H9 (cell line): ENCODE results near the gene GON7. TPM values are rescaled to one million over a fixed set of nuclear protein-coding genes. Genes with fewer than 3 reads are reported as not detected.

Source experiments
- DNase-seq: peaks from one replicate; pipeline ENCODE4 v3.0.0-alpha.2; 2017
- H2AFZ ChIP-seq: one replicate; pipeline ENCODE4 v1.6.1; 2013; ENCODE audit warnings: mild to moderate bottlenecking, low read length, control low read depth, moderate library complexity
- H2AK5ac ChIP-seq: 2 replicates; pipeline ENCODE4 v1.6.1; 2013; ENCODE audit warnings: low read length, control low read depth, mixed read lengths; ENCODE audit not compliant: insufficient read length
- H2BK120ac ChIP-seq: one replicate; pipeline ENCODE4 v1.6.1; 2013; ENCODE audit warnings: low read depth, mild to moderate bottlenecking, low read length, control low read depth, inconsistent platforms; ENCODE audit not compliant: poor library complexity, severe bottlenecking
- H2BK12ac ChIP-seq: 2 replicates; pipeline ENCODE4 v1.6.1; 2013; ENCODE audit warnings: low read length, control low read depth, mixed read lengths, low read depth; ENCODE audit not compliant: insufficient read length
- H2BK15ac ChIP-seq: 2 replicates; pipeline ENCODE4 v1.6.1; 2013; ENCODE audit warnings: low read depth, low read length, control low read depth
- H2BK20ac ChIP-seq: one replicate; pipeline ENCODE4 v1.6.1; 2013; ENCODE audit warnings: low read depth, mild to moderate bottlenecking, low read length, control low read depth, inconsistent platforms; ENCODE audit not compliant: poor library complexity, severe bottlenecking
- H2BK5ac ChIP-seq: 2 replicates; pipeline ENCODE4 v1.6.1; 2013; ENCODE audit warnings: low read length, control low read depth, mixed read lengths; ENCODE audit not compliant: insufficient read length
- H3K14ac ChIP-seq: 2 replicates; pipeline ENCODE4 v1.6.1; 2013; ENCODE audit warnings: low read length, control low read depth; ENCODE audit not compliant: insufficient read depth
- H3K18ac ChIP-seq: 2 replicates; pipeline ENCODE4 v1.6.1; 2013; ENCODE audit warnings: low read depth, mild to moderate bottlenecking, mixed read lengths, low read length, control low read depth; ENCODE audit not compliant: insufficient read length
- H3K23ac ChIP-seq: 2 replicates; pipeline ENCODE4 v1.6.1; 2013; ENCODE audit warnings: low read length, control low read depth, mixed read lengths, low read depth; ENCODE audit not compliant: insufficient read length
- H3K23me2 ChIP-seq: 2 replicates; pipeline ENCODE4 v1.6.1; 2013; ENCODE audit warnings: low read depth, mild to moderate bottlenecking, mixed read lengths, low read length, control low read depth; ENCODE audit not compliant: insufficient read length, poor library complexity, severe bottlenecking
- H3K27ac ChIP-seq: 2 replicates; pipeline ENCODE4 v1.5.1; 2013; ENCODE audit warnings: low read length, control low read depth, mixed read lengths, low read depth; ENCODE audit not compliant: insufficient read length
- H3K27me3 ChIP-seq: 2 replicates; pipeline ENCODE4 v1.6.1; 2013; ENCODE audit warnings: low read length, control low read depth, inconsistent platforms; ENCODE audit not compliant: insufficient read depth
- H3K4ac ChIP-seq: 2 replicates; pipeline ENCODE4 v1.6.1; 2013; ENCODE audit warnings: low read depth, mild to moderate bottlenecking, control low read depth, inconsistent platforms, low read length, moderate library complexity
- H3K4me1 ChIP-seq: 2 replicates; pipeline ENCODE4 v1.6.1; 2013; ENCODE audit warnings: low read length, control low read depth, inconsistent platforms; ENCODE audit not compliant: insufficient read depth
- H3K4me2 ChIP-seq: 2 replicates; pipeline ENCODE4 v1.6.1; 2013; ENCODE audit warnings: low read length, control low read depth, mixed read lengths; ENCODE audit not compliant: insufficient read length, insufficient read depth
- H3K56ac ChIP-seq: 2 replicates; pipeline ENCODE4 v1.6.1; 2013; ENCODE audit warnings: low read depth, mild to moderate bottlenecking, mixed read lengths, low read length, control low read depth; ENCODE audit not compliant: insufficient read length
- H3K79me1 ChIP-seq: 2 replicates; pipeline ENCODE4 v1.6.1; 2013; ENCODE audit warnings: low read depth, mild to moderate bottlenecking, moderate library complexity, low read length, control low read depth, inconsistent platforms; ENCODE audit not compliant: insufficient read depth, poor library complexity, severe bottlenecking
- H3K79me2 ChIP-seq: 2 replicates; pipeline ENCODE4 v1.6.1; 2013; ENCODE audit warnings: low read length, control low read depth, inconsistent platforms; ENCODE audit not compliant: insufficient read depth
- H3K9ac ChIP-seq: 2 replicates; pipeline ENCODE4 v1.6.1; 2013; ENCODE audit warnings: low read length, control low read depth, mixed read lengths; ENCODE audit not compliant: insufficient read length; ENCODE audit errors: extremely low read depth
- H3K9me3 ChIP-seq: one replicate; pipeline ENCODE4 v1.6.1; 2013; ENCODE audit warnings: low read depth, low read length, inconsistent platforms; ENCODE audit not compliant: control insufficient read depth
- H3T11ph ChIP-seq: one replicate; pipeline ENCODE4 v1.6.1; 2013; ENCODE audit warnings: mild to moderate bottlenecking, low read length, control low read depth, inconsistent platforms
- H4K20me1 ChIP-seq: one replicate; pipeline ENCODE4 v1.6.1; 2013; ENCODE audit not compliant: control insufficient read depth, insufficient read length, insufficient read depth
- H4K5ac ChIP-seq: 2 replicates; pipeline ENCODE4 v1.6.1; 2013; ENCODE audit warnings: low read depth, mild to moderate bottlenecking, mixed read lengths, low read length, control low read depth; ENCODE audit not compliant: insufficient read length
- H4K8ac ChIP-seq: replicated peaks from 2 replicates; pipeline ENCODE4 v1.6.1; 2013; ENCODE audit warnings: low read length, control low read depth, mixed read lengths, low read depth; ENCODE audit not compliant: insufficient read length
- H4K91ac ChIP-seq: 2 replicates; pipeline ENCODE4 v1.6.1; 2013; ENCODE audit warnings: low read depth, mild to moderate bottlenecking, moderate library complexity, mixed read lengths, low read length, control low read depth; ENCODE audit not compliant: insufficient read length
- H3K27ac Mint-ChIP-seq, 3 experiments: 2 replicates in 2 of 3; 3 replicates in 1 of 3; pipeline ENCODE4 v1.8.0; 2020 to 2021; ENCODE audit warnings: mixed read lengths in 3 of 3, mild to moderate bottlenecking in 1 of 3, moderate library complexity in 1 of 3
- H3K27me3 Mint-ChIP-seq: 2 replicates; pipeline ENCODE4 v1.8.0; 2021; ENCODE audit warnings: low read depth, mild to moderate bottlenecking, moderate library complexity, mixed read lengths
- H3K36me3 Mint-ChIP-seq, 3 experiments: 2 replicates in 2 of 3; 3 replicates in 1 of 3; pipeline ENCODE4 v1.8.0; 2020 to 2021; ENCODE audit warnings: low read depth in 3 of 3, mixed read lengths in 3 of 3; ENCODE audit not compliant: insufficient read depth in 1 of 3
- H3K4me1 Mint-ChIP-seq, 2 experiments: 2 replicates each; pipeline ENCODE4 v1.8.0; 2020; ENCODE audit warnings: mixed read lengths in 2 of 2
- H3K4me3 Mint-ChIP-seq, 2 experiments: 2 replicates in 1 of 2; 3 replicates in 1 of 2; pipeline ENCODE4 v1.8.0; 2020 to 2021; ENCODE audit warnings: mild to moderate bottlenecking in 2 of 2, mixed read lengths in 2 of 2, moderate library complexity in 1 of 2
- H3K9me3 Mint-ChIP-seq, 2 experiments: 2 replicates in 1 of 2; 3 replicates in 1 of 2; pipeline ENCODE4 v1.8.0; 2020; ENCODE audit warnings: mild to moderate bottlenecking in 2 of 2, mixed read lengths in 2 of 2, moderate library complexity in 1 of 2
- WGBS: extraction: QIAGEN DNeasy Blood & Tissue Kit; methylation state at CpG from one replicate; pipeline ENCODE4 v1.1.7; 2013; ENCODE audit warnings: missing lambda C conversion rate, low lambda C conversion rate, mixed read lengths; ENCODE audit not compliant: insufficient read length; ENCODE audit errors: extremely low coverage; 5-methylcytosine and 5-hydroxymethylcytosine counted together
- total RNA-seq: library from RNA; stranded (reverse); gene quantifications from 2 replicates; pipeline ENCODE4 v1.2.1, GENCODE V29; 2021
- TF ChIP-seq, protein P1 (sequence below): fragments of 200-600 bp; sonication (generic); conservative IDR thresholded peaks from 3 replicates; pipeline ENCODE4 v1.8.0; 2021; ENCODE audit warnings: antibody characterized with exemption, mild to moderate bottlenecking

The GON7 gene
- total RNA-seq, 1 experiment from 2014 or later, result 6.8 TPM

DNA sequence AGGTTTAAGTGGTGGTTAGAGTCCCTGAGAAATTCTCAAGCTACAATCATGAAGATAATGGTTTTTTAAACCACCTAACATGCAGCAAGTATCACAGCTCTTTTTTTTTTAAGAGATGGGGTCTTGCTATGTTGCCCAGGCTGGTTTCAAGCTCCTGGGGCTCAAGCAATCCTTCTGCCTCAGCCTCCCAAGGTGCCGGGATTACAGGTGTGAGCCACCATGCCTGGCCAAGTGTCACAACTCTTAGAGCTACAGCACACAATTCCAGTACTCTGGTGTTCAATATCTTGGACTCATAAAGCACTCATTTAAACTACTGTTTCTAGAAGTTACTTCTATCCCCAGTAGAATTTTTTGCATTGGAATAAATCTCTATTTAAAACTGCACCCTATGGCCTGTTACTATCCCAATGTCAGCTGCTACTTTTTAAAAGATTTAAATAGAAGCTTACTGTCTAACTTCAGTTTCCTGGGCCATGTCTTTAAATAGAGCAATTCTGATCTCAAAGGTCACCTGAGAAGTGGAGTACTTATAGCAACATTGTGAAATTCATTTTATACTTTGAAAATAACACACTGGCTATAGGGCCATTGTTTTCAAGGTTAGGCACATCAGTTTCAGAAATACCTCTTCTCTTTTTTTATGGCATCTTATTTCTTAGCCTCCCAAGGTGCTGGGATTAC lies 11.4 kb downstream of the GON7 start:
- Histone ChIP-seq H3T11ph (no peak overlapping the region), H2BK20ac (no peak overlapping the region), H3K27me3 (no peaks in the 10 kb centered on the region; the same call in 1 of the 2 replicates), H3K18ac (no peak overlapping the region), H2BK15ac (no peak overlapping the region), H3K79me1 (no peaks in the 10 kb centered on the region), H2BK5ac (no peak overlapping the region), H2AFZ (no peak overlapping the region), H3K23me2 (no peaks in the 10 kb centered on the region), H4K91ac (no peak overlapping the region), H3K4me1 (no peaks in the 10 kb centered on the region), H3K9ac (no peak overlapping the region), H3K14ac (no peak overlapping the region), H3K4ac (no peak overlapping the region), H3K4me2 (no peak overlapping the region), H3K23ac (no peak overlapping the region), H3K79me2 (no peaks in the 10 kb centered on the region), H2AK5ac (no peak overlapping the region), H3K9me3 (no peaks in the 10 kb centered on the region), H3K27ac (no peak overlapping the region), H2BK120ac (no peak overlapping the region), H4K8ac (no peak overlapping the region), H2BK12ac (no peak overlapping the region), H3K56ac (no peak overlapping the region), H4K5ac (no peak overlapping the region), H4K20me1 (no peaks in the 10 kb centered on the region)
- H3K27me3 Mint-ChIP-seq, result no peaks in the 10 kb centered on the region
- no peaks in the 10 kb centered on the region for H3K4me1 Mint-ChIP-seq
- no peak overlapping the region for H3K27ac Mint-ChIP-seq
- no peak for DNase-seq
- no peak overlapping the region for H3K4me3 Mint-ChIP-seq
- no peaks in the 10 kb centered on the region for H3K36me3 Mint-ChIP-seq
- TF ChIP-seq, protein P1, sequence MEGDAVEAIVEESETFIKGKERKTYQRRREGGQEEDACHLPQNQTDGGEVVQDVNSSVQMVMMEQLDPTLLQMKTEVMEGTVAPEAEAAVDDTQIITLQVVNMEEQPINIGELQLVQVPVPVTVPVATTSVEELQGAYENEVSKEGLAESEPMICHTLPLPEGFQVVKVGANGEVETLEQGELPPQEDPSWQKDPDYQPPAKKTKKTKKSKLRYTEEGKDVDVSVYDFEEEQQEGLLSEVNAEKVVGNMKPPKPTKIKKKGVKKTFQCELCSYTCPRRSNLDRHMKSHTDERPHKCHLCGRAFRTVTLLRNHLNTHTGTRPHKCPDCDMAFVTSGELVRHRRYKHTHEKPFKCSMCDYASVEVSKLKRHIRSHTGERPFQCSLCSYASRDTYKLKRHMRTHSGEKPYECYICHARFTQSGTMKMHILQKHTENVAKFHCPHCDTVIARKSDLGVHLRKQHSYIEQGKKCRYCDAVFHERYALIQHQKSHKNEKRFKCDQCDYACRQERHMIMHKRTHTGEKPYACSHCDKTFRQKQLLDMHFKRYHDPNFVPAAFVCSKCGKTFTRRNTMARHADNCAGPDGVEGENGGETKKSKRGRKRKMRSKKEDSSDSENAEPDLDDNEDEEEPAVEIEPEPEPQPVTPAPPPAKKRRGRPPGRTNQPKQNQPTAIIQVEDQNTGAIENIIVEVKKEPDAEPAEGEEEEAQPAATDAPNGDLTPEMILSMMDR, result no peak
- WGBS, result no CpG with 5 or more reads among the region's 1 CpG
- H3K9me3 Mint-ChIP-seq, result no peaks in the 10 kb centered on the region
